GM21528 (cell line): ENCODE data around the gene ADGRE2.
"Not testable (repeated sequence)": the region's sequence is repeated elsewhere in the genome, so short reads cannot be mapped to it uniquely, and the experiment has no call there.

Experiments used
- ATAC-seq: cut with Tn5 transposase; IDR thresholded peaks from one replicate; pipeline ENCODE4 v1.9.1; 2021; ENCODE audit warnings: mild to moderate bottlenecking, moderate library complexity; ENCODE audit not compliant: unreplicated experiment, low FRiP score

The ADGRE2 gene

GRCh38 chr19:14780622-14781225 is 2.4 kb upstream of the ADGRE2 start:
- ATAC-seq = not testable (repeated sequence)

- no peak for ATAC-seq
Measured at GRCh38 chr19:14779151-14779550, 791 bp upstream of the ADGRE2 start.

- not testable (repeated sequence) for ATAC-seq
Measured at GRCh38 chr19:14777645-14778044, 715 bp downstream of the ADGRE2 start.

- ATAC-seq = no peak
Measured at GRCh38 chr19:14775869-14776586, 2.3 kb downstream of the ADGRE2 start.

GRCh38 chr19:14775326-14775725 is 3.0 kb downstream of the ADGRE2 start:
- not testable (repeated sequence) for ATAC-seq

- no peak for ATAC-seq
Measured at GRCh38 chr19:14774373-14774772, 4.0 kb downstream of the ADGRE2 start.

GRCh38 chr19:14773722-14774121 is 4.6 kb downstream of the ADGRE2 start:
- not testable (repeated sequence) for ATAC-seq

GRCh38 chr19:14772995-14773394 is 5.4 kb downstream of the ADGRE2 start:
- ATAC-seq = no peak

- ATAC-seq = no peak
Measured at GRCh38 chr19:14772467-14772866, 5.9 kb downstream of the ADGRE2 start.

- no peak for ATAC-seq
Measured at GRCh38 chr19:14770944-14771839, 7.2 kb downstream of the ADGRE2 start.

GRCh38 chr19:14770136-14770535 is 8.2 kb downstream of the ADGRE2 start:
- ATAC-seq = no peak

GRCh38 chr19:14769201-14769600 is 9.2 kb downstream of the ADGRE2 start:
- no peak for ATAC-seq

GRCh38 chr19:14768001-14768400 is 10.4 kb downstream of the ADGRE2 start:
- no peak for ATAC-seq

GRCh38 chr19:14767466-14767971 is 10.8 kb downstream of the ADGRE2 start:
- no peak for ATAC-seq

- not testable (repeated sequence) for ATAC-seq
Measured at GRCh38 chr19:14765841-14766240, 12.5 kb downstream of the ADGRE2 start.

GRCh38 chr19:14765403-14765802 is 13.0 kb downstream of the ADGRE2 start:
- ATAC-seq = not testable (repeated sequence)

- no peak for ATAC-seq
Measured at GRCh38 chr19:14764401-14764800, 14.0 kb downstream of the ADGRE2 start.

GRCh38 chr19:14763497-14764145 is 14.7 kb downstream of the ADGRE2 start:
- no peak for ATAC-seq

GRCh38 chr19:14762111-14762510 is 16.2 kb downstream of the ADGRE2 start:
- ATAC-seq = no peak

- ATAC-seq = no peak
Measured at GRCh38 chr19:14761607-14762006, 16.8 kb downstream of the ADGRE2 start.
